Gastroesophageal sphincter (tissue), 3 donors: ENCODE results near the gene PRKACG.

Source experiments
- POLR2A ChIP-seq, 2 donors: fragments of 450-650 bp; IDR thresholded peaks; one replicate each; pipeline ENCODE4 v1.6.1; 2017; ENCODE audit warnings: antibody characterized with exemption in 2 of 2, mild to moderate bottlenecking in 2 of 2, moderate library complexity in 1 of 2
- POLR2AphosphoS5 ChIP-seq: sonication (generic); formaldehyde crosslinking; IDR thresholded peaks from one replicate; pipeline ENCODE4 v1.6.1; 2017; ENCODE audit warnings: antibody characterized with exemption
- TF ChIP-seq, protein P1 (sequence below), 4 experiments: fragments of 200-600 bp in 2 of 4; fragments of 450-650 bp in 2 of 4; sonication (generic) in 1 of 4; IDR thresholded peaks; one replicate each; pipeline ENCODE4 v1.5.1; 2017 to 2019; ENCODE audit warnings: antibody characterized with exemption in 4 of 4, mild to moderate bottlenecking in 2 of 4, moderate library complexity in 2 of 4

DNA sequence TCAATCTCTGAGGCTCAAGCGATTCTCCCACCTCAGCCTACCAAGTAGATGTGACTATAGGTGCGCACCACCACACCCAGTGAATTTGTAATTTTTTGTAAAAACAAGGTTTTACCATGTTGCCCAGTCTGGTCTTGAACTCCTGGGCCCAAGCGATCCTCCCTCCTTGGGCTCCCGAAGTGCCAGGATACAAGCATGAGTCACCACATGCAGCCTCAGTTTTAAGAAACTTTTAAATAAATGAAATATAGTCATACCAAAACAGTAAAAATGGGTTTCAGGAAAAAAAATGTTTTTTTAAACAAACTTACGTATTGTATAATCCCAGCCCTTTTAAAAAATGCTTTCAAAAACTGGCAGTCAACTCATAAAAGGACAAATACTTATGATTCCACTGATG, 48.3 kb upstream of the PRKACG start:
- TF ChIP-seq, protein P1, sequence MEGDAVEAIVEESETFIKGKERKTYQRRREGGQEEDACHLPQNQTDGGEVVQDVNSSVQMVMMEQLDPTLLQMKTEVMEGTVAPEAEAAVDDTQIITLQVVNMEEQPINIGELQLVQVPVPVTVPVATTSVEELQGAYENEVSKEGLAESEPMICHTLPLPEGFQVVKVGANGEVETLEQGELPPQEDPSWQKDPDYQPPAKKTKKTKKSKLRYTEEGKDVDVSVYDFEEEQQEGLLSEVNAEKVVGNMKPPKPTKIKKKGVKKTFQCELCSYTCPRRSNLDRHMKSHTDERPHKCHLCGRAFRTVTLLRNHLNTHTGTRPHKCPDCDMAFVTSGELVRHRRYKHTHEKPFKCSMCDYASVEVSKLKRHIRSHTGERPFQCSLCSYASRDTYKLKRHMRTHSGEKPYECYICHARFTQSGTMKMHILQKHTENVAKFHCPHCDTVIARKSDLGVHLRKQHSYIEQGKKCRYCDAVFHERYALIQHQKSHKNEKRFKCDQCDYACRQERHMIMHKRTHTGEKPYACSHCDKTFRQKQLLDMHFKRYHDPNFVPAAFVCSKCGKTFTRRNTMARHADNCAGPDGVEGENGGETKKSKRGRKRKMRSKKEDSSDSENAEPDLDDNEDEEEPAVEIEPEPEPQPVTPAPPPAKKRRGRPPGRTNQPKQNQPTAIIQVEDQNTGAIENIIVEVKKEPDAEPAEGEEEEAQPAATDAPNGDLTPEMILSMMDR (IDR thresholded peaks at IDR 0.05) = no peak
- TF ChIP-seq POLR2A (IDR thresholded peaks at IDR 0.05) = no peak
- no peak for TF ChIP-seq POLR2AphosphoS5
